GM18507 (cell line): ENCODE results near the gene TPP1.

ENCODE experiments used
- DNase-seq: peaks from one replicate; pipeline ENCODE4 v3.0.0; 2011; ENCODE audit warnings: low read depth; ENCODE audit not compliant: insufficient read length; ENCODE audit errors: extremely low spot score
- FAIRE-seq: peaks from 2 replicates; lab custom pipeline; 2011; peaks lifted over from hg19 to GRCh38; lab: Jason Lieb, UNC

The TPP1 gene

GRCh38 chr11:6602096-6602940 lies 16.9 kb downstream of the TPP1 start:
- DNase-seq (no peak), FAIRE-seq (no peak)

GRCh38 chr11:6601041-6601461 lies 18.2 kb downstream of the TPP1 start:
- no peak for DNase-seq
- no peak for FAIRE-seq

DNA sequence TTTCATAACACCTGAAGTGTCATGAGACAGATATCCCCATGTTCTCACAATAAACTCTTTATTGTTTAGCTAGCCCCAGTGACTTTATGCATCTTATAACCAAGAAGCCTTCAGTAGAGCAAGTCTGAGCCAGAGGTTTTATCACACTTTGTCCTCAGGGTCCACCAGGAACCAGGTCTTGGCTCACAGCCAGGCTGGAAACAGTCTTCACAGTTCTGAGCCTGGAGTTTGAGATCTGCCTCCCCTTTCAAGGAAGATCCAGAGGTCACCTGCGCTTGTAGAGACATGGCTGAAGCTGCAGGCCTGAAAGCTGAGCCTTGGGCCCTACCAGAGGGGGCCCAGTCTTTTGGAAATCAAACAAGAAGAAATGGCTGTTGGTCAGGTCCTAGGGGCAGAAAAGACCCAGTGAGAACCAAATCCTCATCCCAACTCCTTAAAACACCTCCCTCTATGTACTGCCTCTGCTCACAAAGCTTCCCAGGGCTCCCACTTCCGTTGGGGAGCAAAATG lies 19.3 kb downstream of the TPP1 start:
- FAIRE-seq (no peak), DNase-seq (no peak)

GRCh38 chr11:6599449-6599848 lies 19.8 kb downstream of the TPP1 start:
- no peak for FAIRE-seq
- DNase-seq, result no peak

GRCh38 chr11:6598555-6598954 lies 20.7 kb downstream of the TPP1 start:
- no peak for DNase-seq
- FAIRE-seq, result no peak

- FAIRE-seq, result no peak
- no peak for DNase-seq
Measured at GRCh38 chr11:6596239-6596877, 22.9 kb downstream of the TPP1 start.

GRCh38 chr11:6594142-6594768 lies 25.0 kb downstream of the TPP1 start:
- no peak for FAIRE-seq
- no peak for DNase-seq

DNA sequence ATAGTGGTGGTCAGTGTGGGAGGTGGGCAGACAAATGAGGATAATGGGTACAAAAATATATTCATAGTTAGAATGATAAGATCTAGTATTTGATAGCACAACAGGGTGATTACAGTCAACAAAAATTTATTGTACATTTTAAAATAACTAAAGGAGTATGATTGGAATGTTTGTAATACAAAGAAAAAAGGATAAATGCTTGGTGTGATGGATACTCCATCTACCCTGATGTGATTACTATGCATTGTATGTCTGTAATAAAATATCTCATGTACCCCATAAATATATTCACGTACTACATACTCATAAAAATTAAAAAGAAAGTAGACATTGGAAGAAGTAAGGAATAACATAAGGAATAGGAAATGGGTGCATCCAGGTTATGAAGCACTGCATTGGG lies 31.2 kb downstream of the TPP1 start:
- DNase-seq, result no peak
- no peak for FAIRE-seq

DNA sequence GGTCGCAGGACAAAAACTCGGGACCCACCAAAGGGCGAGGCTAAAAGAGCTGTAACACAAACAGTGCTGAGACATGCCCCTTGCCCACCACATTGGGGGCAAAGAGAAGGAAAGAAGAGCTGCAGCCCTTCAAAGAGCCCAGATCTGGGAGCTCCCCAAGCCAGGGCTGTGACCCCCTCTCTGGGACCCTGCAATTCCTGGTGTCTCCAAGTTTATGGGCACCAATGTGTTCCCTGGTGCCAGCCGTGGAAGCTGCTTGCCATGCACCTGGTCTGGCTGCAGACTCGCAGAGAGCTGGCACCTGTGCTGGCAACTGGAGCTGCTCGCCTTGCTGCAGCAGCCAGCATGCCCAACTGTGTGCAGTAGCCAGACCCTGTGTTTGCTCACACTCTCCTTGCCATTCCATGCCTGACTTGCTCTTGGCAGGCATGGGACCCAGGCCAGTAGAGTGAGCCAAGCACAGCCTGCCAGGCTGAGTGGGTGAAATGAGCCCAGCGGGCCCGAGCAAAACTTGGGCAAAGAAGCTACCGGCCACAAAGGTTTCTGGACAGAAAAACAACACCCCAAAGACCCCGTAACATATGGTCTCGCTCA lies 31.8 kb downstream of the TPP1 start:
- FAIRE-seq (no peak), DNase-seq (no peak)

GRCh38 chr11:6586434-6587359 lies 32.5 kb downstream of the TPP1 start:
- FAIRE-seq, result no peak

GRCh38 chr11:6584528-6584927 lies 34.7 kb downstream of the TPP1 start:
- FAIRE-seq, result no peak

More at GRCh38 chr11:6586434-6587359, 32.5 kb downstream of the TPP1 start:
- no peak for DNase-seq

GRCh38 chr11:6583584-6583983 lies 35.6 kb downstream of the TPP1 start:
- DNase-seq, result no peak
- no peak for FAIRE-seq

More at GRCh38 chr11:6584528-6584927, 34.7 kb downstream of the TPP1 start:
- no peak for DNase-seq

DNA sequence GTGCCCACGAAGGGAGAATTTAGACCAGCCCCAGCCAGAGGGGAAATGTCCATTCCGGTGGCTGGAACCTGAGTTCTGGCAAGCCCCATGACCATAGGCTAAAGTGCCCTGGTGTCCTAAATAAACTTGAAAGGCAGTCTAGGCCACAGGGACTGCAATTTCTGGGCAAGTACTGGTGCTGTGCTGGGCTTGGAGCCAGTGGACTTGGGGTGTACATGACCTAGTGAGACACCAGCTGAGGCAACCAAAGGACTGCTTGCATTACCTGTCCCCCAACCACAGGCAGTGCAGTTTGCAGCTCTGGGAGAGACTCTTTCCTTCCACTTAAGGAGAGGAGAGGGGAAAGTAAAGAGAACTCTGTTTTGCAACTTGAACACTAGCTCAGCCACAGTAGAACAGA lies 39.5 kb downstream of the TPP1 start:
- no peak for FAIRE-seq
- DNase-seq, result no peak

DNA sequence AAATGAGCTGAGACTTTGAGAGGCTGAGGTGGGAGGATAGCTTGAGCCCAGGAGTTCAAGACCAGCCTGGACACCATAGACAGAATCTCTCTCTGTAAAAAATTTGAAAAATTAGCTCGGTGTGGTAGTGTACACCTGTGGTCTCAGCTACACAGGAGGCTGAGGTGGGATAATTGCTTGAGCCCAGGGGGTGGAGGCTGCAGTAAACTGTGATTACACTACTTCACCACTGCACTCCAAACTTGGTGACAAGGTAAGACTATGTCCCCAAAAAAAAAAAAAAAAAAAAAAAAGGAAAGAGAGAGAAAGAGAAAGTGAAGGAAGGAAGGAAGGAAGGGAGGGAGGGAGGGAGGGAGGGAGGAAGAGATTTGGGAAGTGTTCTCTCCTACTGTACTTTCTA lies 41.1 kb downstream of the TPP1 start:
- DNase-seq, result no peak
- no peak for FAIRE-seq

GRCh38 chr11:6576471-6577373 lies 42.5 kb downstream of the TPP1 start:
- no peak for FAIRE-seq
- no peak for DNase-seq

DNA sequence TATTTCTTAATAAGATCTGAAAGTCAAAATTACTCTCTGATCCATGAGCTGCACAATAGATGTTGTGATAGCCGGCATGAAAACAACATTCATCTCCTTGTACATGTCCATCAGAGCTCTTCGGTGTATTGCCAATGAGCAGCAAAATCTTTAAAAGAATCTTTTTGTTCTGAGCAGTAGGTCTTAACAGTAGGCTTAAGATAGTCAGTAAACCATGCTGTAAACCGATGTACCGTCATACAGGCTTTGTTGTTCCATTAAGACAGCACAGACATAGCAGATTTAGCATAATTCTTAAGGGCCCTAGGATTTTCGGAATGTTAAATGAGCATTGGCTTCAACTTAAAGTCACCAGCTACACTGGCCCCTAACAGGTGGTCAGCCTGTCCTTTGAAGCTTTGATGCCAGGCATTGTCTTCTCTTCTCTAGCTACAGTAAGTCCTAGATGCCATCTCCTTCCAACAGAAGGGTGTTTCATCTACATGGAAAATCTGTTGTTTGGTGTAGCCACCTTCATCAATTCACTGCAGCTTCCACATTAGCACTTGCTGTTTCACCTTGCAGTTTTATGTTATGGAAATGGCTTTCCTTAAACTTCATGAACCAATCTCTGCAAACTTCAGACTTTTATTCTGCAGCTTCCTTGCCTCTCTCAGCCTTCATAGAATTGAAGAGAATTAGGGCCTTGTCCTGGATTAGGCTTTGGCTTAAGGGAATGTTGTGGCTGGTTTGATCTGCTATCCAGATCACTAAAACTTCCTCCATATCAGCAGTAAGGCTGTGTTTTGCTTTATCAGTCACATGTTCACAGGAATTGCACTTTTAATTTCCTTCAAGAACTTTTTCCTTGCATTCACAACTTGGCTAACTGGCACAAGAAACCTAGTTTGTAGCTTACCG lies 44.2 kb downstream of the TPP1 start:
- FAIRE-seq, result no peak
- no peak for DNase-seq

- no peak for DNase-seq
- no peak for FAIRE-seq
Measured at GRCh38 chr11:6572215-6572614, 47.0 kb downstream of the TPP1 start.
